CD4-positive, alpha-beta T cell treated with Interleukin-6 at 100 ng/mL for 8 hours (primary cell): Measurements from ENCODE around the gene DNASE1L1.
A peak's percentile ranks its signal among the peaks of the same experiment; 100 is the strongest.

Experiments
- DNase-seq: peaks from one replicate; pipeline ENCODE4 v3.0.0-alpha.2; 2020; ENCODE audit warnings: mixed read lengths, low spot score

DNASE1L1 gene

GRCh38 chrX:154436374-154436982, 27.4 kb upstream of the DNASE1L1 start:
- DNase-seq, result peak; percentile 28

- DNase-seq, result no peak
Measured at GRCh38 chrX:154435171-154435733, 26.2 kb upstream of the DNASE1L1 start.

GRCh38 chrX:154434394-154435168, 25.5 kb upstream of the DNASE1L1 start:
- no peak for DNase-seq

- DNase-seq, result no peak
Measured at GRCh38 chrX:154433605-154434004, 24.6 kb upstream of the DNASE1L1 start.

- no peak for DNase-seq
Measured at GRCh38 chrX:154432210-154432609, 23.2 kb upstream of the DNASE1L1 start.

- no peak for DNase-seq
Measured at GRCh38 chrX:154431341-154431740, 22.3 kb upstream of the DNASE1L1 start.

- no peak for DNase-seq
Measured at GRCh38 chrX:154430916-154431315, 21.9 kb upstream of the DNASE1L1 start.

- no peak for DNase-seq
Measured at GRCh38 chrX:154430479-154430878, 21.4 kb upstream of the DNASE1L1 start.

GRCh38 chrX:154429711-154430110, 20.7 kb upstream of the DNASE1L1 start:
- no peak for DNase-seq

GRCh38 chrX:154428176-154429171, 19.4 kb upstream of the DNASE1L1 start, which contains the start of gene ATP6AP1:
TSS of gene ATP6AP1 (plus strand) at chrX:154428677. CDS start at chrX:154428693, 16 bp downstream.
- DNase-seq, result peak; percentile 89

- DNase-seq, result no peak
Measured at GRCh38 chrX:154426916-154427770, 18.1 kb upstream of the DNASE1L1 start.

- no peak for DNase-seq
Measured at GRCh38 chrX:154420402-154420756, 11.3 kb upstream of the DNASE1L1 start.

- DNase-seq, result no peak
Measured at GRCh38 chrX:154419688-154420401, 10.8 kb upstream of the DNASE1L1 start.

- DNase-seq, result no peak
Measured at GRCh38 chrX:154419189-154419588, 10.1 kb upstream of the DNASE1L1 start.

- DNase-seq, result no peak
Measured at GRCh38 chrX:154417157-154417556, 8.1 kb upstream of the DNASE1L1 start.

- DNase-seq, result no peak
Measured at GRCh38 chrX:154413142-154413541, 4.1 kb upstream of the DNASE1L1 start.

- DNase-seq, result peak; percentile 49
Measured at GRCh38 chrX:154412468-154412867, 3.4 kb upstream of the DNASE1L1 start.

- peak; percentile 46 for DNase-seq
Measured at GRCh38 chrX:154411981-154412340, 2.9 kb upstream of the DNASE1L1 start.

- no peak for DNase-seq
Measured at GRCh38 chrX:154408659-154409221, 314 bp downstream of the DNASE1L1 start.

GRCh38 chrX:154404625-154405192, 4.3 kb downstream of the DNASE1L1 start:
- no peak for DNase-seq
